Stimulated activated CD4-positive, alpha-beta T cell treated with anti-CD3 and anti-CD28 coated beads, Interleukin-1b, Interleukin-23, amount 100 ng/mL, for 48 hours (primary cell): ENCODE measurements around the gene CAPN7.

Source experiments
- DNase-seq: peaks from one replicate; pipeline ENCODE4 v3.0.0-alpha.2; 2020

The CAPN7 gene

GRCh38 chr3:15204005-15204404, 2.0 kb upstream of the CAPN7 start:
- no peak for DNase-seq

GRCh38 chr3:15205482-15205933, 538 bp upstream of the CAPN7 start:
- DNase-seq, result no peak

- peak; percentile 25 for DNase-seq
Measured at GRCh38 chr3:15206662-15207576, 873 bp downstream of the CAPN7 start.

GRCh38 chr3:15207836-15208504, 1.9 kb downstream of the CAPN7 start:
- DNase-seq, result no peak

- no peak for DNase-seq
Measured at GRCh38 chr3:15211937-15212336, 5.9 kb downstream of the CAPN7 start.

GRCh38 chr3:15214758-15215157, 8.7 kb downstream of the CAPN7 start:
- no peak for DNase-seq

- no peak for DNase-seq
Measured at GRCh38 chr3:15215996-15216395, 9.9 kb downstream of the CAPN7 start.

GRCh38 chr3:15216501-15216900, 10.5 kb downstream of the CAPN7 start:
- DNase-seq, result no peak

GRCh38 chr3:15217011-15217671, 11.1 kb downstream of the CAPN7 start:
- no peak for DNase-seq

- no peak for DNase-seq
Measured at GRCh38 chr3:15217841-15218267, 11.8 kb downstream of the CAPN7 start.

GRCh38 chr3:15218689-15219088, 12.6 kb downstream of the CAPN7 start:
- DNase-seq, result no peak

- DNase-seq, result no peak
Measured at GRCh38 chr3:15220056-15220455, 14.0 kb downstream of the CAPN7 start.

- no peak for DNase-seq
Measured at GRCh38 chr3:15220661-15221060, 14.6 kb downstream of the CAPN7 start.

GRCh38 chr3:15221574-15222217, 15.7 kb downstream of the CAPN7 start:
- DNase-seq, result no peak

- DNase-seq, result no peak
Measured at GRCh38 chr3:15223685-15224572, 17.9 kb downstream of the CAPN7 start.

GRCh38 chr3:15228147-15228546, 22.1 kb downstream of the CAPN7 start:
- no peak for DNase-seq

- DNase-seq, result no peak
Measured at GRCh38 chr3:15229262-15229661, 23.2 kb downstream of the CAPN7 start.

GRCh38 chr3:15241341-15241740, 35.3 kb downstream of the CAPN7 start:
- peak; percentile 20 for DNase-seq

- DNase-seq, result no peak
Measured at GRCh38 chr3:15243822-15244482, 37.9 kb downstream of the CAPN7 start.

GRCh38 chr3:15246186-15246585, 40.1 kb downstream of the CAPN7 start:
- DNase-seq, result no peak

- no peak for DNase-seq
Measured at GRCh38 chr3:15253023-15253697, 47.1 kb downstream of the CAPN7 start.
